ENCODE results near the gene HABP2. TPM values are rescaled to one million over a fixed set of nuclear protein-coding genes. Genes with fewer than 3 reads are reported as not detected.

HABP2 gene
- total RNA-seq, 1 experiment from 2014 or later, result not detected

GRCh38 chr10:113557424-113557862 lies 4.6 kb downstream of the HABP2 start:
- DNase-seq (ENCODE audit: low read depth), result no peak

- no peak for DNase-seq (ENCODE audit: low read depth)
Observed at GRCh38 chr10:113557903-113558321, 5.1 kb downstream of the HABP2 start.

GRCh38 chr10:113560071-113560470 lies 7.2 kb downstream of the HABP2 start:
- DNase-seq (ENCODE audit: low read depth), result no peak

GRCh38 chr10:113561214-113561613 lies 8.4 kb downstream of the HABP2 start:
- DNase-seq (ENCODE audit: low read depth), result no peak

DNA sequence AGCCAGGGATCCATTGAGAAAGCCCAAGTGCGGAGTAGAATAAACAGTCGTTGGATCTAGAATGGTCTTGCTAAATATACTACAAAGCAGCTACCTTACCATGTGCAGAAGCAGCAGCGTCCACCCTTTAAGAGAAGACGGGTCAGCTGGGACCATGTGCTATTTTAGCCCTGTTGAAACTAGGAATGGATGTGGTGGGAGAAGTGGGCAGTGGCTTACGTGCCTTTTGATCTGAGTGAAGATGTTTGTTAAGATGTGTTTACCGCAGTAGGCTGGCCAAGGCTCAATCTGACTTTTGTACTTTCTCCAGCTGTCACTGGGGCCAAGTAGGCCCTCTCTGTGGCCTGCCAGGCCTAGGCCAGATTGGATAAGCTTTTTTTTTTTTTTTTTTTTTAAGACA lies 9.2 kb downstream of the HABP2 start:
- no peak for DNase-seq (ENCODE audit: low read depth)

GRCh38 chr10:113562704-113563103 lies 9.9 kb downstream of the HABP2 start:
- no peak for DNase-seq (ENCODE audit: low read depth)

DNA sequence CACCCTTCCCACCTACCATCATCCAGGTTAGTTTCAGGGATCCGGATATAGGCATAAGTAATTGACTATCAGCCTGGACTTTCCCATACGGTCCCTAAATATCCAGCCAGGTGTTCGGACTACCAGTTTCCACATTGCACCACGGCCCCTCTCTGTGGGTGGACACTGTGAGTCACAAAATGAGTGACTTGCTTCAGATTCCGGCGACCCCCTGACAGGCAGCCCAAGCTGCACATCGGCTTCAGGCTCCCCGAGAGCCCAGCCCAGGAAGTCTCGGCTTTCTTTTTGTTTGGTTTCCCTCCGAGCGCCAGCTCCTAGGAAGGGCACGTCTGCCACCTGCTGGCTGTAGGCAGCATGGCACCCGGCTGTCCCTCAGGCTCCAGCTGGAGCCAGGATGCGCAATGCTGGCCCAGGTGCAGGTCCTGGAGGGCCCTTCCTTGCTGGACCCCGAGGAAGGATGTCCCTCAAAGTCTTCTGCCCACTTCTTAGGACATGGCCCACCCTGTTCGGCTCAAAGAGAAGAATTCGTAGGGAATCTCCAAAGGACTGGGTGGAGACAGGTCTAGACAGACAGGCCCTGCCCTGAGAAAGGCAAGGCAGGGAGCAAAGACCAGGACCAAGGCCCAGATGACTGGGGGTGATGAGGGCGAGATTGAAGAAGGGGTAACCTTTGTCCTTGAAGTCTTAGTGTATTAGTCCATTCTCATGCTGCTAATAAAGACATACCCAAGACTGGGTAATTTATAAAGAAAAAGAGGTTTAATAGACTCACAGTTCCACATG lies 10.6 kb downstream of the HABP2 start:
- DNase-seq (ENCODE audit: low read depth), result peak; percentile 58

GRCh38 chr10:113565364-113565763 lies 12.5 kb downstream of the HABP2 start:
- peak; percentile 25 for DNase-seq (ENCODE audit: low read depth)

DNA sequence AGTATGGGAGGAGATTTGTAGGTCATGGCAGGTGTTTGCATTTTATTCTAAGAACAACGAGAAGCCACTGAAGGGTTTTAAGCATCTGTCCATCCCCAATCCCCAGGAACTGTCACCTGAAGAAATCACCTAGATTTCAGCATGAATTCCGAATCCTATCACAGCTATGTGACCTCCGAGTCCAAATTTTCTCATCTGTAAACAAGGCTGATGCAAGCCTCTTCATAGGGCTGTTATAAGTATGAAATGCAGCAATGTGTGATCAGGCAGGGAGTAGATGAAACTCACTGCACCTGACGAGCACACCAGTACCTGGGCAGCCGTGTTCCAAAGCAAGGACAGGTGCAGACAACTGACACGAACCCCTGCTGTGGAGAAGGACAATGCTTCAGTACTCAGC lies 14.0 kb downstream of the HABP2 start:
- no peak for DNase-seq (ENCODE audit: low read depth)

GRCh38 chr10:113569576-113569975 lies 16.7 kb downstream of the HABP2 start:
- no peak for DNase-seq (ENCODE audit: low read depth)

GRCh38 chr10:113572520-113573290 lies 19.9 kb downstream of the HABP2 start:
- no peak for DNase-seq (ENCODE audit: low read depth)

GRCh38 chr10:113573368-113573767 lies 20.5 kb downstream of the HABP2 start:
- DNase-seq (ENCODE audit: low read depth), result no peak

GRCh38 chr10:113576852-113577251 lies 24.0 kb downstream of the HABP2 start:
- peak; percentile 6 for DNase-seq (ENCODE audit: low read depth)

DNA sequence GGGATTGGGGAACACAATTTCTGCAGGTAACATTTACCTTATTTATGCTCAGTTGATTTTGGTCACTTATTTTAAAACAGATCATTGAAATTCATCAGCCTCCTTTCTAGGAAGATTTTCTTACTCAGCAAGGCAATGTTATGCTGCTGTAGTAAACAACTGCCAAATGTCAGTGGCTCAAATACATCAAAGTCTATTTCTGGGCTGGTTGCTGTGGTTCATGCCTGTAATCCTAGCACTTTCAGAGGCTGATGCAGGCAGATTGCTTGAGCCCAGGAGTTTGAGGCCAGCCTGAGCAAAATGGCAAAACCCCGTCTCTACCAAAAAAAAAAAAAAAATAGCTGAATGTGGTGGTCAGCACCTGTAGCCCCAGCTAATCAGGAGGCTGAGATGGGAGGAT lies 25.9 kb downstream of the HABP2 start:
- no peak for DNase-seq (ENCODE audit: low read depth)

GRCh38 chr10:113581092-113581491 lies 28.2 kb downstream of the HABP2 start:
- no peak for DNase-seq (ENCODE audit: low read depth)

GRCh38 chr10:113583571-113583970 lies 30.7 kb downstream of the HABP2 start:
- DNase-seq (ENCODE audit: low read depth), result no peak

GRCh38 chr10:113585949-113586348 lies 33.1 kb downstream of the HABP2 start:
- peak; percentile 7 for DNase-seq (ENCODE audit: low read depth)

GRCh38 chr10:113589201-113589770 lies 36.4 kb downstream of the HABP2 start:
- no peak for DNase-seq (ENCODE audit: low read depth)

DNA sequence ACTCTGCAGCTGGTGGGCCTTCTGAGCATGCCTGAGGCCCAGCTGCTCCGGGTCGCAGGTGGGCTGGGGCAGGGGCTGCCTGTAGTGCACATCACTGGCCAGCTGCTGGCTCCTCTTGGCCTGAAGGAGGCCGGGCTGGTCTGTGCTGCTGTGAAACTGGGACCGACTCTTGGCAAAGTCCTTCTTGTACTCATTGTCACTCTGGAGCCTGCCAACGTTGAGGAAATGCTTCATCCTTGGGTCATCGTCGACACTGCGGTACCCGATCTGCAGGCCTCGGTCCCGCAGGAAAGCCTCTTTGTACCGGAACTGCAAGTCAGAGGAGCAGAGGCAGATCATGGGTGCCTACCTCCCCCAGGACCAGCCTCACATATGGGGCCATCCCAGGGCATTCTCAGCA lies 37.7 kb downstream of the HABP2 start:
- no peak for DNase-seq (ENCODE audit: low read depth)

DNA sequence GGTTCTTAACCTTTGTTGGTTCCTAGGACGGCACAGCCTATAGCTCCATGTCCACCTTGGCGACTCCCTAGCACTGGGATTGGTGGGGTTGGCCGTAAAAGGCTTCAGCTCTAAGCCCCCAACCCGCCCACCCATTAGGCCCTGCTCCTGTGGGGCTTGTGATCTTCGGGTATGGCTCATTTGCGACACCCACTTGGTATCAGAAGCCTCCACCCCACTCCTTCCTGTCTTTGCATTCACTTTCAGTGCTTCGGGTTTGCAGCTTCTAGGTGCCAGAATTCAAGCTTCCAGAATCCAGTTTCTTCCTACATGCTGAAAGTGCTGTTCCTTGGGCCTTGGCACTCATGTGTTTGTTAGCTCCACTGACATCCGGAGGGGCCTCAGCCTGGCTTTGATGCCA lies 39.5 kb downstream of the HABP2 start:
- no peak for DNase-seq (ENCODE audit: low read depth)

DNA sequence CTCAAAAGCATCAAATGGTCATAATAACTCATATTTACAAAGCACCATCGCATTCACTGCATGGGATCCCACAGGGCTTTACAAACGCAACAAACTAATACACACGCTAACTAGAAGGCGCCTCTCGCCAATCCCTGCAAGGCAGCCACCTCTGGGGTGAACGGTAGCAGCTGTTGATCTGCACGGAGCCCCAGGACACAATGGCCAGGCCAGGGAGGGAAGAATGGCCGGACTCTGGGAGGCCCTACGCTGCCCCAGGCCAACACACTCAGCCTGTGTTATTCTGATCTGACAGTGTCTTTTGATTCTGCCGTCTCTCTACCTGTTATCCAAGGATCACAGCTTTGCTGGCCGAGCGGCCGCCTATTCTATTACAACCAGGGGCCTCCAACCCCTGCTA lies 41.8 kb downstream of the HABP2 start:
- DNase-seq (ENCODE audit: low read depth), result no peak

DNA sequence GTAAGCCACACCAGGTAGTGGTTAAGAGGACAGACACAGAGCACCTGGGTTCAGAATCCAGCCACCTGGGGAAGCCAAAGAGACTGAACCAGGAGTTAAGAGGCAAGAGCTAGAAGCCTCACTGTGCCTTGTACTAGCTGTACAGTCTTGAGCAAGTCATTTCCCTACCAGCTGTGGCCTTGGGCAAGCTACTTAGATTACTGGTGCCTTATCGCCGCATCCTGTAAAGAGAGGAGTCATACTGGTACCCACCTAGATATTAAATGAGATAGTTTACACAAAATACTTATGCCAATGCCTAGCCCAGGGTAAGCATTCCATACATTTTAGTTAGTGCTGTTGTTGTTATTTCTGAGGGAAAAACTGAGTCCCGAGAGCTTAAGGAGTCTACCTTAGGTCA lies 47.7 kb downstream of the HABP2 start:
- no peak for DNase-seq (ENCODE audit: low read depth)

All from RPMI7951 (cell line).